K562 (cell line): ENCODE results near the gene DLX2. TPM values are rescaled to one million over a fixed set of nuclear protein-coding genes. Genes with fewer than 3 reads are reported as not detected.

ENCODE experiments used
- ATAC-seq: fragments of 200-7000 bp; cut with Tn5 transposase; 3 replicates; pipeline ENCODE4 v1.9.1; 2020; ENCODE audit warnings: moderate library complexity
- BruUV-seq: library from RNA; stranded (reverse); fragments of 400-500 nt; replicated peaks from 2 replicates; lab custom pipeline; 2021; lab: Mats Ljungman, UMichigan
- CTCF ChIA-PET: fragments of 300-600 bp; formaldehyde crosslinking; extraction: SDS; loops from one replicate; lab custom pipeline; 2021; ENCODE audit warnings: low intra/inter-chr PET ratio; lab: Yijun Ruan, JAX
- POLR2A ChIA-PET: fragments of 300-600, 350-650 bp; sonication (Branson Sonifier 250); formaldehyde crosslinking; extraction: SDS; loops from one replicate; lab custom pipeline; 2021; ENCODE audit warnings: antibody characterized with exemption, inconsistent platforms; lab: Yijun Ruan, JAX
- DNase-seq, 4 experiments: peaks; one replicate each; pipeline versions ENCODE4 v3.0.0 to v3.0.0-alpha.2; 2011 to 2018; ENCODE audit warnings: low spot score in 3 of 4, mixed read lengths in 3 of 4; ENCODE audit errors: extremely low read depth in 1 of 4
- FAIRE-seq: peaks from 2 replicates; lab custom pipeline; 2011; peaks lifted over from hg19 to GRCh38; lab: Jason Lieb, UNC
- H2AFZ ChIP-seq: 2 replicates; pipeline ENCODE4 v1.6.0; 2011; ENCODE audit warnings: low read depth, low read length, control low read depth, inconsistent platforms
- H3K27ac ChIP-seq: fragments of 200-600 bp; 3 replicates; pipeline ENCODE4 v1.8.0; 2011; ENCODE audit warnings: low read depth, mild to moderate bottlenecking, control low read depth, inconsistent platforms, low read length, moderate library complexity, mixed read lengths; ENCODE audit errors: extremely low read depth
- H3K27me3 ChIP-seq, 2 experiments: fragments of 300-600 bp in 1 of 2; 2 replicates in 1 of 2; 3 replicates in 1 of 2; pipeline versions ENCODE4 v1.6.0 to v1.8.0; 2011; ENCODE audit warnings: inconsistent platforms in 2 of 2, low read length in 2 of 2, mild to moderate bottlenecking in 1 of 2, mixed read lengths in 1 of 2, moderate library complexity in 1 of 2; ENCODE audit not compliant: control insufficient read depth in 2 of 2, insufficient read depth in 2 of 2
- H3K36me3 ChIP-seq: fragments of 300-600 bp; 3 replicates; pipeline ENCODE4 v1.8.0; 2011; ENCODE audit warnings: mild to moderate bottlenecking, low read length, inconsistent platforms; ENCODE audit not compliant: control insufficient read depth, insufficient read depth
- H3K4me1 ChIP-seq, 2 experiments: fragments of 200-600 bp in 1 of 2; replicated peaks in 1 of 2; 2 replicates in 1 of 2; 3 replicates in 1 of 2; pipeline versions ENCODE4 v1.5.1 to v1.8.0; 2011; ENCODE audit warnings: inconsistent platforms in 2 of 2, low read length in 2 of 2, mild to moderate bottlenecking in 1 of 2, mixed read lengths in 1 of 2, moderate library complexity in 1 of 2; ENCODE audit not compliant: control insufficient read depth in 2 of 2, insufficient read depth in 2 of 2
- H3K4me2 ChIP-seq: 2 replicates; pipeline ENCODE4 v1.6.1; 2011; ENCODE audit warnings: low read length, control low read depth, inconsistent platforms, mixed read lengths; ENCODE audit not compliant: insufficient read depth
- H3K4me3 ChIP-seq: fragments of 200-600 bp; sonication (generic), shearing (Covaris generic); 2 replicates; pipeline ENCODE4 v1.5.1; 2016; ENCODE audit warnings: control low read depth, inconsistent platforms
- H3K79me2 ChIP-seq: fragments of 200-600 bp; 3 replicates; pipeline ENCODE4 v1.8.0; 2011; ENCODE audit warnings: low read length, inconsistent platforms; ENCODE audit not compliant: control insufficient read depth, insufficient read depth
- H3K9ac ChIP-seq, 2 experiments: 2 replicates each; pipeline versions ENCODE4 v1.6.0 to v1.6.1; 2011; ENCODE audit warnings: low read depth in 2 of 2, low read length in 2 of 2, control low read depth in 1 of 2, inconsistent platforms in 1 of 2, mild to moderate bottlenecking in 1 of 2, mixed read lengths in 1 of 2; ENCODE audit not compliant: insufficient read depth in 1 of 2
- H3K9me1 ChIP-seq: one replicate; pipeline ENCODE4 v1.6.0; 2011; ENCODE audit warnings: inconsistent platforms, mild to moderate bottlenecking, low read length, moderate library complexity; ENCODE audit not compliant: control insufficient read depth, insufficient read depth
- H3K9me3 ChIP-seq: replicated peaks from 2 replicates; pipeline ENCODE4 v1.5.1; 2011; ENCODE audit warnings: low read depth, low read length, inconsistent platforms; ENCODE audit not compliant: control insufficient read depth, insufficient read depth
- H4K20me1 ChIP-seq: replicated peaks from 2 replicates; pipeline ENCODE4 v1.6.1; 2011; ENCODE audit warnings: low read length, inconsistent platforms, mixed read lengths; ENCODE audit not compliant: control insufficient read depth, insufficient read depth
- CXXC5 ChIP-seq: fragments of 250-450 bp; sonication (Bioruptor Pico); IDR thresholded peaks from 2 replicates; pipeline ENCODE4 v1.8.0; 2022; ENCODE audit warnings: inconsistent platforms, mild to moderate bottlenecking, moderate library complexity
- ESRRB ChIP-seq: fragments of 250-450 bp; sonication (Bioruptor Pico); IDR thresholded peaks from 2 replicates; pipeline ENCODE4 v1.5.0; 2020; ENCODE audit warnings: mild to moderate bottlenecking, moderate library complexity, borderline replicate concordance
- FOXA1 ChIP-seq: fragments of 450-650 bp; IDR thresholded peaks from 2 replicates; pipeline ENCODE4 v1.6.1; 2016; ENCODE audit warnings: mild to moderate bottlenecking, borderline replicate concordance
- HDAC6 ChIP-seq: IDR thresholded peaks from 2 replicates; pipeline ENCODE4 v1.6.1; 2012; ENCODE audit warnings: low read depth, mild to moderate bottlenecking, control low read depth, inconsistent platforms, low read length, moderate library complexity
- ILF3 ChIP-seq: fragments of 450-650 bp; IDR thresholded peaks from 2 replicates; pipeline ENCODE4 v1.6.1; 2018; ENCODE audit warnings: antibody characterized with exemption, mild to moderate bottlenecking, moderate library complexity, borderline replicate concordance
- RBBP5 ChIP-seq: fragments of 200-600 bp; sonication (generic); IDR thresholded peaks from 2 replicates; pipeline ENCODE4 v1.6.1; 2012; ENCODE audit warnings: borderline replicate concordance, mild to moderate bottlenecking, low read length, control low read depth, inconsistent platforms; ENCODE audit not compliant: insufficient read depth, poor library complexity, severe bottlenecking
- TCF3 ChIP-seq: sonication (generic); formaldehyde crosslinking; IDR thresholded peaks from 2 replicates; pipeline ENCODE4 v1.4.0; 2020; ENCODE audit warnings: mild to moderate bottlenecking, missing genetic modification reagents
- TCF7L2 ChIP-seq: fragments of 150-350 bp; IDR thresholded peaks from 2 replicates; pipeline ENCODE4 v1.6.1; 2016; ENCODE audit warnings: low read depth, mild to moderate bottlenecking, low read length, moderate library complexity
- XRCC3 ChIP-seq: fragments of 450-650 bp; IDR thresholded peaks from 2 replicates; pipeline ENCODE4 v1.6.1; 2017; ENCODE audit warnings: mild to moderate bottlenecking, moderate library complexity
- XRCC4 ChIP-seq: IDR thresholded peaks from one replicate; pipeline ENCODE4 v1.6.1; 2011; ENCODE audit not compliant: insufficient read depth, insufficient read length; ENCODE audit errors: extremely low read depth
- ZNF12 ChIP-seq: sonication (generic); formaldehyde crosslinking; IDR thresholded peaks from 2 replicates; pipeline ENCODE4 v1.4.0; 2020; ENCODE audit warnings: mild to moderate bottlenecking, missing genetic modification reagents
- ZNF124 ChIP-seq: sonication (generic); formaldehyde crosslinking; IDR thresholded peaks from 2 replicates; pipeline ENCODE4 v1.8.1; 2022; ENCODE audit warnings: missing genetic modification reagents
- WGBS: fragments of 100-300 bp; shearing (Covaris generic); methylation state at CpG from one replicate; pipeline ENCODE4 v1.1.6; 2016; ENCODE audit warnings: low coverage, mixed read lengths; ENCODE audit not compliant: insufficient coverage; ENCODE audit errors: missing lambda C conversion rate; 5-methylcytosine and 5-hydroxymethylcytosine counted together
- in situ Hi-C: fragments of 300-500 bp; cut with MboI; formaldehyde crosslinking; loops from 4 replicates; pipeline ENCODE4 v1.15.0; 2018; ENCODE audit warnings: inconsistent platforms, mixed read lengths
- intact Hi-C: fragments of 100-400 bp; cut with micrococcal nuclease; formaldehyde crosslinking; loops from 2 replicates; pipeline ENCODE4 v1.14.2; 2022
- polyA plus RNA-seq, 8 experiments: library from polyadenylated mRNA; depleted of rRNA in 4 of 8; stranded (reverse) in 5 of 8; unstranded in 3 of 8; fragments of >200 nt; fragmentation: Nextera tagmentation in 2 of 8; fragmentation: Illumina TruSeq in 1 of 8; extraction: Ambion mirVana in 2 of 8; extraction: Trizol in 1 of 8; gene quantifications; 2 replicates each; pipeline versions ENCODE4 v1.2.1 to v1.2.3, GENCODE V29; 2011 to 2014; ENCODE audit warnings: inconsistent platforms in 1 of 8, missing spikeins in 1 of 8
- total RNA-seq, 7 experiments: library from RNA; depleted of rRNA in 6 of 7; stranded (reverse); fragments of >200 nt in 6 of 7; fragmentation: Illumina TruSeq in 2 of 7; extraction: Trizol in 2 of 7; gene quantifications; 2 replicates each; pipeline versions ENCODE4 v1.2.1 to v1.2.3, GENCODE V29; 2011 to 2021; ENCODE audit warnings: low replicate concordance in 1 of 7
- TF ChIP-seq, protein P1 (sequence below): sonication (generic); formaldehyde crosslinking; IDR thresholded peaks from 2 replicates; pipeline ENCODE4 v1.4.0; 2020; ENCODE audit warnings: mild to moderate bottlenecking, missing genetic modification reagents
- TF ChIP-seq, protein P2 (sequence below): fragments of 150-350 bp; conservative IDR thresholded peaks from 2 replicates; pipeline ENCODE4 v1.6.1; 2014; ENCODE audit warnings: low read length

DLX2 gene
- total and polyA plus RNA-seq, 9 of the 15 experiments (the other 6 are each of a cell fraction or from before 2014, with no cell fraction given), result 0.14 to 4.3 (median 0.86) TPM

DNA sequence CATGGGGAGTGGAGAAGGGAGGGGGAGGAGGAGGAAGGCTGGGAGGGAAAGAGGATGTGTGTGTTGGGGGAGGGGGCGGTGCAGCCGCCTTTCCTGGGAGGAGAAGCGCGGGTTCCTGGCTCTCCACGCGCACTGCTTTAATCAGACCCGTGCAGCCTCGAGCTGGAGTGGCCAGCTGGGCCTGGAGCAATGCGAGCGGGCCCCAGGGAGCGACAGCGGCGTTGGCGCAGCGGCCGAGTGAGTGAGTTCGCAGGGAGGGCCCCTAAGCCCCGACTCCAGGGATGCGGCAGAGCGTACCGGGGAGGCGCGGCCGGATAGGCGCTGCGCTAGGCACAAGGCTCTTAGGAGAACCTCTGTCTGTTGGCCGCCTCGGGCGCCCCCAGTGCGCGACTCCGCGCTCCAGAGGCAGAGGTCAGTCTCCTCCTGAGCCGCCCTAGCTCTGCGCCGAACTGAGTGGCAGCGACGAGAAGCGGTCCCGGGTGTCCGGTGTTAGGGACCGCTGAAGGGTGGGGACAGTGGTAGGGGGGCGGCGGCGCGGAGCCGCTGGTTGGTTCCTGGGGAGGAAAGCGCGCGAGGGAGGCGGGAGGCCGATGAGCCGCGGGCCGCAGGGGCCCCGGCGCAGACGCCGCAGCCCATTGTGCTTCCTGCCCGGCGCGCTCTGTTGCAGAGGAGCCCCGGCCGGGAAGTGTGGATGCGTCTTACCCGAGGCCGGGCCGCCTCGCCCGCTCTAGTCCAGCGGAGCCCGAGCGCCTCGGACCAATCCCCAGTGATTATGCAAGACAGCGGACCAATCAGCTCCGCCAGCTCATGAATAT is 17.8 kb downstream of the DLX2 start:
- Histone ChIP-seq H3K9me1 (no peaks in the 10 kb centered on the region), H2AFZ (peak overlapping the region; percentile 99), H3K36me3 (peaks cover 20% of the 10 kb centered on the region; the same call in 1 of the 3 replicates), H3K27ac (peak overlapping the region; percentile 81), H3K9ac (peak overlapping the region; percentile 79 to 95), H3K79me2 (peaks cover 8% of the 10 kb centered on the region; the same call in 2 of the 3 replicates), H3K4me2 (peak overlapping the region; percentile 94), H3K4me3 (peak overlapping the region; percentile 65), H3K27me3 (no peaks in the 10 kb centered on the region), H3K4me1 (peaks cover 7 to 43% of the 10 kb centered on the region in 2 experiments; a peak in 4 of 5 replicates), H3K9me3 (0 out of 2 replicates have a peak, but pooled peaks cover 3% of the 10 kb centered on the region), H4K20me1 (no peaks in the 10 kb centered on the region)
- FAIRE-seq (peak; percentile 100), ATAC-seq (peak; percentile 96), DNase-seq (peak; percentile 94 to 98 (median 96))
- BruUV-seq, result TSS peak; percentile 92
- under 1% methylated on average over 66 of the region's 76 CpGs for WGBS
- in situ Hi-C loops (no loop called here), intact Hi-C loops (loop anchor here (1.0 to 2.0 kb wide), 3 partner anchors 13 to 84 kb away; no protein-coding TSS in a partner anchor)
- CTCF ChIA-PET, result interaction anchor here (0.7 kb wide), 1 partner anchor 161 kb away, joined by 3 read pairs; no protein-coding TSS in a partner anchor
- POLR2A ChIA-PET, result interaction anchor here (0.5 to 1.7 kb wide), 23 partner anchors 8 to 397 kb away, joined by 3 to 14 read pairs (median 4); partner anchors contain the start of genes DYNC1I2 and SLC25A12
- TF ChIP-seq HDAC6 (peak; percentile 81; the same call in 1 of the 2 replicates), RBBP5 (peak; percentile 50), CXXC5 (peak; percentile 84), ZNF12 (CRISPR knock-in tag) (no peak), XRCC3 (no peak), ZNF124 (CRISPR knock-in tag) (no peak), XRCC4 (no peak), ILF3 (no peak), FOXA1 (no peak), ESRRB (CRISPR knock-in tag) (0 out of 2 replicates have a peak, but pooled peaks have one; percentile 14), TCF3 (CRISPR knock-in tag) (peak; percentile 72), TCF7L2 (no peak)
- TF ChIP-seq, protein P1, sequence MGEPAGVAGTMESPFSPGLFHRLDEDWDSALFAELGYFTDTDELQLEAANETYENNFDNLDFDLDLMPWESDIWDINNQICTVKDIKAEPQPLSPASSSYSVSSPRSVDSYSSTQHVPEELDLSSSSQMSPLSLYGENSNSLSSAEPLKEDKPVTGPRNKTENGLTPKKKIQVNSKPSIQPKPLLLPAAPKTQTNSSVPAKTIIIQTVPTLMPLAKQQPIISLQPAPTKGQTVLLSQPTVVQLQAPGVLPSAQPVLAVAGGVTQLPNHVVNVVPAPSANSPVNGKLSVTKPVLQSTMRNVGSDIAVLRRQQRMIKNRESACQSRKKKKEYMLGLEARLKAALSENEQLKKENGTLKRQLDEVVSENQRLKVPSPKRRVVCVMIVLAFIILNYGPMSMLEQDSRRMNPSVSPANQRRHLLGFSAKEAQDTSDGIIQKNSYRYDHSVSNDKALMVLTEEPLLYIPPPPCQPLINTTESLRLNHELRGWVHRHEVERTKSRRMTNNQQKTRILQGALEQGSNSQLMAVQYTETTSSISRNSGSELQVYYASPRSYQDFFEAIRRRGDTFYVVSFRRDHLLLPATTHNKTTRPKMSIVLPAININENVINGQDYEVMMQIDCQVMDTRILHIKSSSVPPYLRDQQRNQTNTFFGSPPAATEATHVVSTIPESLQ (CRISPR knock-in tag), result peak; percentile 69; the same call in 1 of the 2 replicates
- TF ChIP-seq, protein P2, sequence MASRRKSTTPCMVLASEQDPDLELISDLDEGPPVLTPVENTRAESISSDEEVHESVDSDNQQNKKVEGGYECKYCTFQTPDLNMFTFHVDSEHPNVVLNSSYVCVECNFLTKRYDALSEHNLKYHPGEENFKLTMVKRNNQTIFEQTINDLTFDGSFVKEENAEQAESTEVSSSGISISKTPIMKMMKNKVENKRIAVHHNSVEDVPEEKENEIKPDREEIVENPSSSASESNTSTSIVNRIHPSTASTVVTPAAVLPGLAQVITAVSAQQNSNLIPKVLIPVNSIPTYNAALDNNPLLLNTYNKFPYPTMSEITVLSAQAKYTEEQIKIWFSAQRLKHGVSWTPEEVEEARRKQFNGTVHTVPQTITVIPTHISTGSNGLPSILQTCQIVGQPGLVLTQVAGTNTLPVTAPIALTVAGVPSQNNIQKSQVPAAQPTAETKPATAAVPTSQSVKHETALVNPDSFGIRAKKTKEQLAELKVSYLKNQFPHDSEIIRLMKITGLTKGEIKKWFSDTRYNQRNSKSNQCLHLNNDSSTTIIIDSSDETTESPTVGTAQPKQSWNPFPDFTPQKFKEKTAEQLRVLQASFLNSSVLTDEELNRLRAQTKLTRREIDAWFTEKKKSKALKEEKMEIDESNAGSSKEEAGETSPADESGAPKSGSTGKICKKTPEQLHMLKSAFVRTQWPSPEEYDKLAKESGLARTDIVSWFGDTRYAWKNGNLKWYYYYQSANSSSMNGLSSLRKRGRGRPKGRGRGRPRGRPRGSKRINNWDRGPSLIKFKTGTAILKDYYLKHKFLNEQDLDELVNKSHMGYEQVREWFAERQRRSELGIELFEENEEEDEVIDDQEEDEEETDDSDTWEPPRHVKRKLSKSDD, result no peak
